ENCODE measurements around the gene ELMO1.

DNA sequence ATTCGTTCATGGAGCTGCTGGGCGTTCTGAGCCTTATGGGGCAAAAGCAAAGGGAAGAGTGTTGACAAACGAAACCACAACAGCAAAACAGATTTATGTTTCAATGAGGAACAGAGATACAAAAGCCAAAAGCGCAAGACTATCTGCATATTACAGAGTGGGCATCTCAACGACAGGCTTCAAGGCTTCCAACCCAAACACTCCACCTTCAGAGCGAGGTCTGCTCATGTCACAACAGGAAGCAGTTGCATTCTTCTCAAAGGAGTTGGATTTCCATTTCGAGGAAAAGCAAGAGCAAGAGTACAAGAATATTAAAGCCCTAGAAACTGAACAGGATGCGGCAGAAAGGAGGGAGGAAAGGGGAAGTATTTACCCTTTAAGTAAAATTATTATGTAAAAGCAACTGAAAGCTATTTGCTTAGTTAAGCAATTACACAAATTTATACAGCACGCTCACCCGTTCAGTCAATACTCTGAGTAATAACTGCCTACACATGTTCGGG, 189.3 kb downstream of the ELMO1 start:
- TF ChIP-seq, protein P1, sequence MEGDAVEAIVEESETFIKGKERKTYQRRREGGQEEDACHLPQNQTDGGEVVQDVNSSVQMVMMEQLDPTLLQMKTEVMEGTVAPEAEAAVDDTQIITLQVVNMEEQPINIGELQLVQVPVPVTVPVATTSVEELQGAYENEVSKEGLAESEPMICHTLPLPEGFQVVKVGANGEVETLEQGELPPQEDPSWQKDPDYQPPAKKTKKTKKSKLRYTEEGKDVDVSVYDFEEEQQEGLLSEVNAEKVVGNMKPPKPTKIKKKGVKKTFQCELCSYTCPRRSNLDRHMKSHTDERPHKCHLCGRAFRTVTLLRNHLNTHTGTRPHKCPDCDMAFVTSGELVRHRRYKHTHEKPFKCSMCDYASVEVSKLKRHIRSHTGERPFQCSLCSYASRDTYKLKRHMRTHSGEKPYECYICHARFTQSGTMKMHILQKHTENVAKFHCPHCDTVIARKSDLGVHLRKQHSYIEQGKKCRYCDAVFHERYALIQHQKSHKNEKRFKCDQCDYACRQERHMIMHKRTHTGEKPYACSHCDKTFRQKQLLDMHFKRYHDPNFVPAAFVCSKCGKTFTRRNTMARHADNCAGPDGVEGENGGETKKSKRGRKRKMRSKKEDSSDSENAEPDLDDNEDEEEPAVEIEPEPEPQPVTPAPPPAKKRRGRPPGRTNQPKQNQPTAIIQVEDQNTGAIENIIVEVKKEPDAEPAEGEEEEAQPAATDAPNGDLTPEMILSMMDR (IDR thresholded peaks at IDR 0.05 in 2 of 3, conservative IDR thresholded peaks at IDR 0.05 in 1 of 3; ENCODE audit: borderline replicate concordance in 1 of 3, insufficient read depth in 1 of 3, low read depth in 2 of 3, low read length in 2 of 3), result no peak
- no peak for TF ChIP-seq SIN3A (IDR thresholded peaks at IDR 0.05; ENCODE audit: low read depth)
- no peak for TF ChIP-seq POLR2A (IDR thresholded peaks at IDR 0.05; ENCODE audit: borderline replicate concordance, extremely low read depth, insufficient read depth, insufficient read length)
- TF ChIP-seq, protein P2, sequence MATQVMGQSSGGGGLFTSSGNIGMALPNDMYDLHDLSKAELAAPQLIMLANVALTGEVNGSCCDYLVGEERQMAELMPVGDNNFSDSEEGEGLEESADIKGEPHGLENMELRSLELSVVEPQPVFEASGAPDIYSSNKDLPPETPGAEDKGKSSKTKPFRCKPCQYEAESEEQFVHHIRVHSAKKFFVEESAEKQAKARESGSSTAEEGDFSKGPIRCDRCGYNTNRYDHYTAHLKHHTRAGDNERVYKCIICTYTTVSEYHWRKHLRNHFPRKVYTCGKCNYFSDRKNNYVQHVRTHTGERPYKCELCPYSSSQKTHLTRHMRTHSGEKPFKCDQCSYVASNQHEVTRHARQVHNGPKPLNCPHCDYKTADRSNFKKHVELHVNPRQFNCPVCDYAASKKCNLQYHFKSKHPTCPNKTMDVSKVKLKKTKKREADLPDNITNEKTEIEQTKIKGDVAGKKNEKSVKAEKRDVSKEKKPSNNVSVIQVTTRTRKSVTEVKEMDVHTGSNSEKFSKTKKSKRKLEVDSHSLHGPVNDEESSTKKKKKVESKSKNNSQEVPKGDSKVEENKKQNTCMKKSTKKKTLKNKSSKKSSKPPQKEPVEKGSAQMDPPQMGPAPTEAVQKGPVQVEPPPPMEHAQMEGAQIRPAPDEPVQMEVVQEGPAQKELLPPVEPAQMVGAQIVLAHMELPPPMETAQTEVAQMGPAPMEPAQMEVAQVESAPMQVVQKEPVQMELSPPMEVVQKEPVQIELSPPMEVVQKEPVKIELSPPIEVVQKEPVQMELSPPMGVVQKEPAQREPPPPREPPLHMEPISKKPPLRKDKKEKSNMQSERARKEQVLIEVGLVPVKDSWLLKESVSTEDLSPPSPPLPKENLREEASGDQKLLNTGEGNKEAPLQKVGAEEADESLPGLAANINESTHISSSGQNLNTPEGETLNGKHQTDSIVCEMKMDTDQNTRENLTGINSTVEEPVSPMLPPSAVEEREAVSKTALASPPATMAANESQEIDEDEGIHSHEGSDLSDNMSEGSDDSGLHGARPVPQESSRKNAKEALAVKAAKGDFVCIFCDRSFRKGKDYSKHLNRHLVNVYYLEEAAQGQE (IDR thresholded peaks at IDR 0.05; ENCODE audit: low read depth), result no peak
- TF ChIP-seq CBX3 (IDR thresholded peaks at IDR 0.05; ENCODE audit: low read depth), result no peak
- TF ChIP-seq POLR2AphosphoS5 (IDR thresholded peaks at IDR 0.05; ENCODE audit: low read depth, low read length), result no peak
- no peak for TF ChIP-seq EZH2 (IDR thresholded peaks at IDR 0.05)
